ENCODE measurements around the gene ODR4. TPM values are rescaled to one million over a fixed set of nuclear protein-coding genes. Genes with fewer than 3 reads are reported as not detected.
"Not testable (repeated sequence)": the region's sequence is repeated elsewhere in the genome, so short reads cannot be mapped to it uniquely, and the experiment has no call there.

Gene ODR4
- total and polyA plus RNA-seq, 4 experiments from 2014 or later, result 3.5 to 17.3 (median 12.5) TPM

DNA sequence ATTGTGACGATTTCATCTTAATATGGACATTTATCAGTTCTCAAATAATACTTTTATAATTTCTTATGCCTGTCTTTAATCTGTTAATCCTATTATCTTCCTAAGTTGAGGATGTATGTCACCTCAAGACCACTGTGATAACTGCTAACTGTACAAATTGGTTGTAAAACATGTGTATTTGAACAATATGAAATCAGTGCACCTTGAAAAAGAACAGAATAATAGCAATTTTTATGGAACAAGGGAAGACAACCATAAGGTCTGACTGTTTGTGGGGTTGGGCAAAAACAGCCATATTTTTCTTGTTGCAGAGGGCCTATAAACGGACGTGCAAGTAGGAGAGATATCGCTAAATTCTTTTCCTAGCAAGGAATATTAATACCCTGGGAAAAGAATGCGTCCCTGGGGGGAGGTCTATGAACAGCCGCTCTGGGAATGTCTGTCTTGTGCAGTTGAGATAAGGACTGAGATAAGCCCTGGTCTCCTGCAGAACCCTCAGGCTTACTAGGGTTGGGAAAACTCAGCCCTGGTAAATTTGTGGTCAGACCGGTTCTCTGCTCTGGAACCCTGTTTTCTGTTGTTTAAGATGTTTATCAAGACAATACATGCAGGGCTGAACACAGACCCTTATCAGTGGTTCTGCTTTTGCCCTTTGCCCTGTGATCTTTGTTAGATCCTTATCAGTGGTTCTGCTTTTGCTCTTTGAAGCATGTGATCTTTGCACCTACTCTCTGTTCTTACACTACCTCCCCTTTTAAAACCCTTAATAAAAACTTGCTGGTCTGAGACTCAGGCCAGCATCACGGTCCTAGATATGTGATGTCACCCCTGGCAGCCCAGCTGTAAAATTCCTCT is 27.6 kb upstream of the ODR4 start:
- H3K27me3 Mint-ChIP-seq; H3K27ac Mint-ChIP-seq; POLR2A ChIA-PET (ENCODE audit: partially characterized antibody); H3K4me3 Mint-ChIP-seq; H3K4me1 Mint-ChIP-seq; H3K27me3 ChIP-seq (ENCODE audit: insufficient read depth, low read length); H3K4me3 ChIP-seq (ENCODE audit: low read length in 2 of 2); H3K9me3 Mint-ChIP-seq; intact Hi-C loops (cut with micrococcal nuclease); H3K27ac ChIP-seq (ENCODE audit: low read depth, low read length); DNase-seq; H3K9me3 ChIP-seq (ENCODE audit: control insufficient read depth in 1 of 2, low read length in 2 of 2); H3K4me1 ChIP-seq (ENCODE audit: insufficient read depth, low read length): not testable (repeated sequence)
- peaks cover 68% of the 10 kb centered on the region for H3K36me3 ChIP-seq (ENCODE audit: insufficient read depth, low read length)
- H3K36me3 Mint-ChIP-seq, result peaks cover 62 to 80% of the 10 kb centered on the region in 2 donors
- CTCF ChIA-PET (ENCODE audit: partially characterized antibody), result interaction anchor here (0.9 kb wide), 1 partner anchor 22 kb away, joined by 3 read pairs; no protein-coding TSS in a partner anchor

DNA sequence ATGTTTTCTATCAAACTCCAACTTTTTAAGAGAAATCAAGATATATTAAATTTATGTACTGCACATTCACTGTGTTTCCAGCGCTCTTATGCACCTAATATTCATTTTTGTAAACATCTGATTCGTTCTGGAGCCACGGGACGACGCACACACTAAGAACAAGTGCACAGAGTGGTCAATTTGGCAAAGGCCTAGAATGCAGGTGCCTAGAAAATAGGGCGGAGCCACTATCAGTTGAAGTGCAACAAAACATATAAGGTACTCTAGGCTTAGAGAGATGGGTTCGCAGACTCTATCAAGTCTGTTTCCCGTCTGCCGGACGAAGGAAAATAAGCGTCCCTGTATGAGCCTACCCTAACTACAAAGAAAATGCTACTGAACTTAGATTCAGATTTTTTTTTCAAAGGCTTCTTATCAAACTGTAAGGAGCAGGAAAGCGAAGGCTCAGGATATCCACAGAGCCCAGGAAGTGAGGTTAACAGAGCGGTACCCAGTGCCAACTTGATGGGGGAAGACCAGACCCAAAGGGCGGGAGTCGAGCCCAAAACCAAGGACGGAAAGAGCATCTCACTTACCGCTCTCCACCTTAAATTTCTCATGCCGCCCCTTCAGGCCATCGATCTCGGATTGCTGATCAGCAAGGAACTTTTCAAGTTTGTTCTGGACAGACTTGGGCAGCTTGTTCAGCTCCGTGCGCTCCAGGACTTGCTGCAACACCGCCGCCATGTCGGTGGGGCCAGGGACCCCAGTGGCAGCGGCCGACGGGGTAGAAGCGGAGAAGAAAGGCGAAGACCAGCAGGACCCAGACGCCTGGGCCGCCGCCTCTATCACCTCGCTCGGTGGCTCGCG is 1.1 kb upstream of the ODR4 start:
- Mint-ChIP-seq H3K9me3 (peaks cover 0 to 7% (median 0%) of the 10 kb centered on the region in 8 donors), H3K27me3 (no peaks in the 10 kb centered on the region), H3K4me3 (peak overlapping the region; percentile 91 to 99 (median 98)), H3K4me1 (peaks cover 19 to 61% (median 38%) of the 10 kb centered on the region in 4 donors), H3K27ac (peak overlapping the region; percentile 93 to 99 (median 98)), H3K36me3 (peaks cover 20 to 44% of the 10 kb centered on the region in 2 donors)
- intact Hi-C loops (cut with micrococcal nuclease), result loop anchor here (1.0 to 5.0 kb wide), 4 partner anchors 1057 to 1620 kb away; partner anchors contain the start of genes EDEM3, IVNS1ABP, NIBAN1 and SWT1
- peaks cover 22% of the 10 kb centered on the region for H3K36me3 ChIP-seq (ENCODE audit: insufficient read depth, low read length)
- peak in 3 of 5 donors; percentile 36 to 70 (median 38) for DNase-seq
- no peaks in the 10 kb centered on the region for H3K27me3 ChIP-seq (ENCODE audit: insufficient read depth, low read length)
- H3K4me1 ChIP-seq (ENCODE audit: insufficient read depth, low read length), result peaks cover 46% of the 10 kb centered on the region
- POLR2A ChIA-PET (ENCODE audit: partially characterized antibody), result interaction anchor here (0.6 to 1.6 kb wide), 17 partner anchors 9 to 1632 kb away, joined by 3 to 14 read pairs (median 4); partner anchors contain the start of genes EDEM3, IVNS1ABP, SWT1 and TRMT1L
- peak overlapping the region; percentile 87 to 96 for H3K4me3 ChIP-seq (ENCODE audit: low read length in 2 of 2)
- CTCF ChIA-PET (ENCODE audit: partially characterized antibody), result interaction anchor here (0.7 to 1.6 kb wide), 30 partner anchors 8 to 1059 kb away, joined by 3 to 16 read pairs (median 4); partner anchors contain the start of gene PRG4
- H3K27ac ChIP-seq (ENCODE audit: low read depth, low read length), result peak overlapping the region; percentile 83
- H3K9me3 ChIP-seq (ENCODE audit: control insufficient read depth in 1 of 2, low read length in 2 of 2), result no peaks in the 10 kb centered on the region

- intact Hi-C loops (cut with micrococcal nuclease), result loop anchor here (1.0 to 5.0 kb wide), 4 partner anchors 1059 to 1622 kb away; partner anchors contain the start of genes EDEM3, IVNS1ABP, NIBAN1 and SWT1
- peak overlapping the region; percentile 87 to 96 for H3K4me3 ChIP-seq (ENCODE audit: low read length in 2 of 2)
- H3K27me3 Mint-ChIP-seq, result no peaks in the 10 kb centered on the region
- peaks cover 9% of the 10 kb centered on the region for H3K36me3 ChIP-seq (ENCODE audit: insufficient read depth, low read length)
- H3K4me1 Mint-ChIP-seq, result peaks cover 19 to 57% (median 38%) of the 10 kb centered on the region in 4 donors
- peaks cover 38% of the 10 kb centered on the region for H3K4me1 ChIP-seq (ENCODE audit: insufficient read depth, low read length)
- DNase-seq, result no peak
- ChIA-PET POLR2A (ENCODE audit: partially characterized antibody) (interaction anchor here (1.0 to 1.6 kb wide), 9 partner anchors 13 to 1621 kb away, joined by 3 to 14 read pairs (median 4); partner anchors contain the start of genes EDEM3, IVNS1ABP, SWT1 and TRMT1L), CTCF (ENCODE audit: partially characterized antibody) (interaction anchor here (0.7 to 1.6 kb wide), 18 partner anchors 10 to 1060 kb away, joined by 3 to 16 read pairs (median 6); no protein-coding TSS in a partner anchor)
- peaks cover 17 to 40% of the 10 kb centered on the region in 2 donors for H3K36me3 Mint-ChIP-seq
- H3K27me3 ChIP-seq (ENCODE audit: insufficient read depth, low read length), result no peaks in the 10 kb centered on the region
- peak overlapping the region; percentile 91 to 99 (median 98) for H3K4me3 Mint-ChIP-seq
- H3K9me3 Mint-ChIP-seq, result peaks cover 0 to 7% (median 0%) of the 10 kb centered on the region in 8 donors
- H3K27ac ChIP-seq (ENCODE audit: low read depth, low read length), result peak overlapping the region; percentile 83
- H3K9me3 ChIP-seq (ENCODE audit: control insufficient read depth in 1 of 2, low read length in 2 of 2), result no peaks in the 10 kb centered on the region
- peak overlapping the region; percentile 93 to 99 (median 98) for H3K27ac Mint-ChIP-seq
These were observed 286 bp downstream of the ODR4 start for GRCh38 chr1:186375929-186376319.

DNA sequence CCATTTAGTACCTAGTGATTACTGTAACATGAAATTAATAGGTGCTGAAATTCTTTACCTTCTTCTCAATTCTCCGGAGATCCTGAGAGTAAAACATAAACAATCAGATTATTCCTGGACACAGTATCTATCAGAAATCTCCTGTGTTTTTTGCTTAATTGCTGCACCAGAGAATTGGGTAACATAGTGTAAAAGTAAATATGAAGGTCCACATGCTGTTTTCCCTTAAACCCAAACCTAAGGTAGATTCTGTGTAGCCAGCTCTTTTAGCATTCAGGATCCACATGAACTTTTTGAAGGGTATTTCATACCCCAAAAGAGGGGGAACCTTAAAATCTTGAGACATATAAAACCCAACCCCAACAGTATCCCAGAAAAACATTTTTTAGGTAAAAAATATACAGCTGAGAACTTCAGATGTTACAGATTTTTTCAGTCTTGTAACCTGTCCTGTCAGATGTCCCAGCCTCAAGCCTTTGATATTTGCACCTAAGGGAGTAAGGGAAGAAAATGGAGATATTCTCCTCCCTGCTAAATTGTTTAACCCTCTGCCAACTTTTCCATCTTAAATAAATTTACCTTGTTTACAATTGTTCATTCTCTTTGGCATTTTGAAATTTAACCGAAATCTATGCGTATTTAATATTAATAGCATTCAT is 11.2 kb downstream of the ODR4 start:
- H3K36me3 ChIP-seq (ENCODE audit: insufficient read depth, low read length), result peaks cover 32% of the 10 kb centered on the region
- POLR2A ChIA-PET (ENCODE audit: partially characterized antibody), result no interaction called here

DNA sequence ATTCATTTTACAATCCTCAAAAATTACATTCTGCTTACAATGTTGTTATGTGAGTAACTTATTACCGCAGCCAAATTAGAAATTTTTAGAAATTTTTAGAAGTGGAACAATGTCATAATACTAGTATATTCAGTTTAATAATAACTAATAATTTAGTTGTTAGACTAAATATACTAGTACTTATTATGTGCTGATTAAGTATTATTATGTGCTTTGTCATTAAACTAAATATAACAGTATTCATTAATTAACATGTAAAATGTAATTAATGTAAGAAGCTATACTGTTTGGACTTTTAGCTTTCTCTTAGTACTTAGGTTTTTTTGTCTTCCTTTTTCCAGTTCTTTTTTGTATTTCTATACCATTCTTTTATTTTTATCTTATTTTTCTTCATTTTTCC is 15.3 kb downstream of the ODR4 start:
- CTCF ChIA-PET (ENCODE audit: partially characterized antibody), result interaction anchor here (2.0 kb wide), 1 partner anchor 16 kb away, joined by 10 read pairs; the partner anchor contains the start of genes ODR4 and TPR

More for the DNA sequence above, 11.2 kb downstream of the ODR4 start:
- no peak for DNase-seq
- no peak overlapping the region for H3K27ac Mint-ChIP-seq
- CTCF ChIA-PET (ENCODE audit: partially characterized antibody), result interaction anchor here (2.8 kb wide), 1 partner anchor 12 kb away, joined by 14 read pairs; the partner anchor contains the start of genes ODR4 and TPR
- H3K9me3 Mint-ChIP-seq, result no peaks in the 10 kb centered on the region
- no peak overlapping the region for H3K27ac ChIP-seq (ENCODE audit: low read depth, low read length)
- no peak overlapping the region for H3K4me3 Mint-ChIP-seq
- H3K4me1 Mint-ChIP-seq, result peaks cover 0 to 2% (median 2%) of the 10 kb centered on the region in 4 donors
- intact Hi-C loops (cut with micrococcal nuclease), result no loop called here
- no peak overlapping the region for H3K4me3 ChIP-seq (ENCODE audit: low read length in 2 of 2)
- no peaks in the 10 kb centered on the region for H3K27me3 Mint-ChIP-seq
- no peaks in the 10 kb centered on the region for H3K9me3 ChIP-seq (ENCODE audit: control insufficient read depth in 1 of 2, low read length in 2 of 2)
- peaks cover 17 to 47% of the 10 kb centered on the region in 2 donors for H3K36me3 Mint-ChIP-seq
- H3K4me1 ChIP-seq (ENCODE audit: insufficient read depth, low read length), result no peaks in the 10 kb centered on the region
- no peaks in the 10 kb centered on the region for H3K27me3 ChIP-seq (ENCODE audit: insufficient read depth, low read length)

DNA sequence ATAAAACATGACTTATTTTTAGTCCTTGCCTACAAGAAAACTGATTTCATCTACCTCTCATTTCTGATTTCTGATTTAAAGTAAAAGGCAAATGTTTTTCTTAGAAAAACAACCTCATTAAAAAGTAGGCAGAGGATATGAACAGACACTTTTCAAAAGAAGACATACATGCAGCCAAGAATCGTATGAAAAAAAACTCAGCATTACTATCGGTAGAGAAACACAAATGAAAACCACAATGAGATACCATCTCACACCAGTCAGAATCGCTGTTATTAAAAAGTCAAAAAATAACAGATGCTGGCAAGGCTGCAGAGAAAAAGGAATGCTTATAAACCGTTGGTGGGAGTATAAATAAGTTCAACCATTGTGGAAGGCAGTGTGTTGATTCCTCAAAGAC is 16.2 kb downstream of the ODR4 start:
- DNase-seq, result peak in 1 of 5 donors; percentile 14
- Histone ChIP-seq H3K27ac (ENCODE audit: low read depth, low read length) (no peak overlapping the region), H3K4me3 (ENCODE audit: low read length in 2 of 2) (no peak overlapping the region), H3K27me3 (ENCODE audit: insufficient read depth, low read length) (no peaks in the 10 kb centered on the region), H3K9me3 (ENCODE audit: control insufficient read depth in 1 of 2, low read length in 2 of 2) (no peaks in the 10 kb centered on the region), H3K36me3 (ENCODE audit: insufficient read depth, low read length) (peaks cover 34% of the 10 kb centered on the region), H3K4me1 (ENCODE audit: insufficient read depth, low read length) (no peaks in the 10 kb centered on the region)
- Mint-ChIP-seq H3K27me3 (no peaks in the 10 kb centered on the region), H3K36me3 (peaks cover 37 to 66% of the 10 kb centered on the region in 2 donors), H3K27ac (peak overlapping the region in 3 of 7 donors; percentile 15 to 86 (median 54)), H3K4me3 (no peak overlapping the region), H3K9me3 (no peaks in the 10 kb centered on the region), H3K4me1 (peaks cover 0 to 6% (median 2%) of the 10 kb centered on the region in 4 donors)
- CTCF ChIA-PET (ENCODE audit: partially characterized antibody), result no interaction called here
- intact Hi-C loops (cut with micrococcal nuclease), result no loop called here
- POLR2A ChIA-PET (ENCODE audit: partially characterized antibody), result interaction anchor here (0.6 kb wide), 1 partner anchor 1598 kb away, joined by 3 read pairs; no protein-coding TSS in a partner anchor

More for the DNA sequence above, 15.3 kb downstream of the ODR4 start:
- H3K4me1 ChIP-seq (ENCODE audit: insufficient read depth, low read length), result no peaks in the 10 kb centered on the region
- no peak overlapping the region for H3K4me3 ChIP-seq (ENCODE audit: low read length in 2 of 2)
- H3K9me3 ChIP-seq (ENCODE audit: control insufficient read depth in 1 of 2, low read length in 2 of 2), result no peaks in the 10 kb centered on the region
- Mint-ChIP-seq H3K4me3 (no peak overlapping the region), H3K4me1 (peaks cover 0 to 6% (median 2%) of the 10 kb centered on the region in 4 donors), H3K36me3 (peaks cover 36 to 62% of the 10 kb centered on the region in 2 donors), H3K9me3 (no peaks in the 10 kb centered on the region), H3K27ac (no peak overlapping the region), H3K27me3 (no peaks in the 10 kb centered on the region)
- no peaks in the 10 kb centered on the region for H3K27me3 ChIP-seq (ENCODE audit: insufficient read depth, low read length)
- no peak for DNase-seq
- intact Hi-C loops (cut with micrococcal nuclease), result no loop called here
- POLR2A ChIA-PET (ENCODE audit: partially characterized antibody), result interaction anchor here (0.6 kb wide), 1 partner anchor 1597 kb away, joined by 3 read pairs; no protein-coding TSS in a partner anchor
- peaks cover 32% of the 10 kb centered on the region for H3K36me3 ChIP-seq (ENCODE audit: insufficient read depth, low read length)
- H3K27ac ChIP-seq (ENCODE audit: low read depth, low read length), result no peak overlapping the region
